Peyer's patch (tissue), 4 donors: ENCODE data around the gene CAPN5.

Source experiments
- CTCF ChIP-seq, 6 experiments: fragments of 450-650 bp in 4 of 6; fragments of 200-600 bp in 2 of 6; sonication (generic) in 1 of 6; IDR thresholded peaks; one replicate each; pipeline ENCODE4 v1.5.1; 2017 to 2019; ENCODE audit warnings: antibody characterized with exemption in 6 of 6, mild to moderate bottlenecking in 3 of 6, moderate library complexity in 1 of 6
- POLR2A ChIP-seq, 2 donors: fragments of 450-650 bp; IDR thresholded peaks; one replicate each; pipeline ENCODE4 v1.5.1; 2017; ENCODE audit warnings: antibody characterized with exemption in 2 of 2, mild to moderate bottlenecking in 2 of 2, moderate library complexity in 2 of 2

GRCh38 chr11:77171885-77172665 is 105.3 kb downstream of the CAPN5 start:
- TF ChIP-seq CTCF (IDR thresholded peaks at IDR 0.05): no peak
- no peak for TF ChIP-seq POLR2A (IDR thresholded peaks at IDR 0.05)
